Pancreas (tissue), 10 donors: ENCODE measurements around the gene NBPF1. TPM values are rescaled to one million over a fixed set of nuclear protein-coding genes. Genes with fewer than 3 reads are reported as not detected.
A peak's percentile ranks its signal among the peaks of the same experiment; 100 is the strongest.

Experiments used
- ATAC-seq, 4 donors: fragments of 200-7000 bp; cut with Tn5 transposase; one replicate each; pipeline versions ENCODE4 v1.8.0 to v1.9.1; 2020; ENCODE audit warnings: mild to moderate bottlenecking in 4 of 4, moderate library complexity in 4 of 4
- DNase-seq, 6 donors: peaks; one replicate each; pipeline ENCODE4 v3.0.0-alpha.2; 2020
- FAIRE-seq: peaks from 2 replicates; lab custom pipeline; 2012; peaks lifted over from hg19 to GRCh38; lab: Jason Lieb, UNC
- H3K27ac ChIP-seq, 4 donors: fragments of 200-600 bp; sonication (generic); 1 replicate in 3 of 4; 2 replicates in 1 of 4; pipeline versions ENCODE4 v1.5.0 to v1.8.0; 2020
- H3K27me3 ChIP-seq, 4 donors: fragments of 200-600 bp; one replicate each; pipeline ENCODE4 v1.8.0; 2021
- H3K36me3 ChIP-seq, 3 donors: fragments of 200-600 bp; sonication (generic) in 1 of 3; one replicate each; pipeline versions ENCODE4 v1.5.0 to v1.8.0; 2020 to 2021
- H3K4me1 ChIP-seq, 3 donors: fragments of 200-600 bp; one replicate each; pipeline ENCODE4 v1.8.0; 2021
- H3K4me3 ChIP-seq, 4 donors: fragments of 200-600 bp; sonication (generic) in 2 of 4; one replicate each; pipeline versions ENCODE4 v1.5.0 to v1.8.0; 2020 to 2021
- H3K9me3 ChIP-seq, 4 donors: fragments of 200-600 bp; one replicate each; pipeline ENCODE4 v1.8.0; 2021
- WGBS, 2 donors: extraction: QIAGEN DNeasy Blood & Tissue Kit; methylation state at CpG; one replicate each; pipeline ENCODE4 v1.1.7; 2013; 5-methylcytosine and 5-hydroxymethylcytosine counted together
- intact Hi-C, 3 donors: fragments of 100-400 bp; cut with DNase I; formaldehyde crosslinking; loops; one replicate each; pipeline versions ENCODE4 v1.11.1 to v1.14.2; 2022
- polyA plus RNA-seq, 2 donors: library from polyadenylated mRNA; stranded (reverse); fragments of 200-250 nt; gene quantifications; one replicate each; pipeline ENCODE4 v1.2.3, GENCODE V29; 2013
- total RNA-seq, 6 donors: library from RNA; stranded (reverse); fragmentation: NEBNext Ultra II Directional in 4 of 6; extraction: Animal tissue kit (Norgen Biotek cat#: 25700) in 4 of 6; gene quantifications; one replicate each; pipeline versions ENCODE4 v1.2.1 to v1.2.4, GENCODE V29; 2021 to 2023
- TF ChIP-seq, protein P1 (sequence below), 4 donors: fragments of 200-600 bp; sonication (generic) in 3 of 4; IDR thresholded peaks; one replicate each; pipeline versions ENCODE4 v1.5.0 to v1.8.0; 2021; ENCODE audit warnings: antibody characterized with exemption in 4 of 4
- donor health status: healthy with polysubstance abuse.
- donor health status: DM: no; HTN: no; CAD: no; lungs with moderate emphysema.
- donor health status: DM: no; HTN: no; CAD: no.
- donor health status: control.
- donor health status: control.
- donor health status: Bipolar disorder and iron deficiency.
- donor health status: DM: yes; HTN: yes; CAD: no.
- donor health status: DM: no; HTN: no; CAD: no.
- donor health status: DM: no; HTN: no; CAD: no.
- donor health status: DM: yes; HTN: yes; CAD: no.

The NBPF1 gene
- total and polyA plus RNA-seq, 8 donors = 4.0 to 32.2 (median 13.4) TPM

DNA sequence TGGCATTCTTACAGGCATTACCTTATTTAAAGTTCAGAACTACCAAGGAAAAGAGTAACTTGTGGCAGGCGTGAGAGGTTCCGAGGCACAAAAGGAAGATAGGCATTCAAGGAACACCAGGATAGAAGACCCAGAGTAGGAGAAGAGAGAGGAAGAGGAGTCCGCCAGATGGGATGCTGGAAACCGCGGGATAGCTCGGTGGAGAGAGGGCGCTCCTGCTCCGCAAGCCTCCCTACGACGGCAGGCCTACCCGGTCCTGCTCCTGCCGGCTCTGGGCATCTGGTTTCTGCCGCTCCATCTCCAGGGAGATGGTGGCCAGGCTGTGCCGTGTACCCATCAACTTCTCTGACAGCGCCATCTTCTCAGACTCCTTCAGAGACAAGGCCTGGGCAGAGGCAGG is 5.4 kb upstream of the NBPF1 start:
- TF ChIP-seq, protein P1, sequence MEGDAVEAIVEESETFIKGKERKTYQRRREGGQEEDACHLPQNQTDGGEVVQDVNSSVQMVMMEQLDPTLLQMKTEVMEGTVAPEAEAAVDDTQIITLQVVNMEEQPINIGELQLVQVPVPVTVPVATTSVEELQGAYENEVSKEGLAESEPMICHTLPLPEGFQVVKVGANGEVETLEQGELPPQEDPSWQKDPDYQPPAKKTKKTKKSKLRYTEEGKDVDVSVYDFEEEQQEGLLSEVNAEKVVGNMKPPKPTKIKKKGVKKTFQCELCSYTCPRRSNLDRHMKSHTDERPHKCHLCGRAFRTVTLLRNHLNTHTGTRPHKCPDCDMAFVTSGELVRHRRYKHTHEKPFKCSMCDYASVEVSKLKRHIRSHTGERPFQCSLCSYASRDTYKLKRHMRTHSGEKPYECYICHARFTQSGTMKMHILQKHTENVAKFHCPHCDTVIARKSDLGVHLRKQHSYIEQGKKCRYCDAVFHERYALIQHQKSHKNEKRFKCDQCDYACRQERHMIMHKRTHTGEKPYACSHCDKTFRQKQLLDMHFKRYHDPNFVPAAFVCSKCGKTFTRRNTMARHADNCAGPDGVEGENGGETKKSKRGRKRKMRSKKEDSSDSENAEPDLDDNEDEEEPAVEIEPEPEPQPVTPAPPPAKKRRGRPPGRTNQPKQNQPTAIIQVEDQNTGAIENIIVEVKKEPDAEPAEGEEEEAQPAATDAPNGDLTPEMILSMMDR (IDR thresholded peaks at IDR 0.05) = no peak

DNA sequence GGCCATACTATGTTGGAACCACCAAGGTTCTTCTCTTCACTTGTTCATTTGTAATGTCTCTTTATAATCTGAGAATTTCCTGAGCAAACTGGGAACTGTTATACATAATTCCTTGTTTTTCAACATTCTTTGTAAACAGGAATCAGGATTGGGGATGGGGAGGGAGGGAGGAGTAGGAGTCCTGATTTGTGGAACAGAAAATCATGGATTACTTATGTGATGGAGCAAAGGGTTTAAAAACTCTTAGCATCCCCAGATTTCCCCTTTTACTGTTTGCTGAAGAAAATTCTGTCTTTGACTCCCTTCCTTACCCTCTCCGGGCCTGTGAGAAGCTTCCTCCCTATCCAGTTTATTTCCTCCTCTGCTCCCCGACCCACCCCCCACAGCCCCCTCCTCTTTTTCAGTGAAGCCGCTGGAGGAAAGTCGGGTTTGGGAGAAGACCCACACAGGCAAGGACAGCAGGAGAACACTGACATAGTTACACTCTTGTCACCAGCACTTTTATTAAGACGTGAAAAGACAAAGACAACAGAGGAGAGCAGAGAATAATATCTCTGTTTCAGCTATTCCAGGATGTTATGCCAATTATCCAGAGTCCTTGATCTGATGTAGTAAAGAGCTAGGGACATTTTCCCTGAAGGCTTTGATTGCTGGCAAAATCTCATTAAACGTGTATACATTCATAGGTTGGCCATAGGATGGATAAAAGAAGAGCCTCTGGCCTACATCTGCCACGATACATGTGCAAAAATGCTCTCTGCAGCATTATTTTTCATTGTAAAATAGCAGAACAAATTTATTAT is 4.6 kb upstream of the NBPF1 start:
- intact Hi-C loops = loop anchor here in 1 of 3 donors (10.0 kb wide), 1 partner anchor 327 kb away; no protein-coding TSS in a partner anchor
- ATAC-seq (no peak), DNase-seq (peak in 2 of 6 donors; percentile 11 to 13), FAIRE-seq (no peak)
- Histone ChIP-seq H3K36me3 (no peaks in the 10 kb centered on the region), H3K4me3 (no peak overlapping the region), H3K4me1 (peaks cover 3 to 10% (median 9%) of the 10 kb centered on the region in 3 donors), H3K27ac (no peak overlapping the region), H3K9me3 (no peaks in the 10 kb centered on the region), H3K27me3 (no peaks in the 10 kb centered on the region)
- WGBS, 2 donors = 70 to 79% methylated on average over 7 of the region's 7 CpGs
- TF ChIP-seq, protein P1 (IDR thresholded peaks at IDR 0.05) = no peak

More for the DNA sequence above, 5.4 kb upstream of the NBPF1 start:
- intact Hi-C loops = loop anchor here in 1 of 3 donors (10.0 kb wide), 1 partner anchor 326 kb away; no protein-coding TSS in a partner anchor
- ATAC-seq (no peak), DNase-seq (peak in 5 of 6 donors; percentile 35 to 84 (median 47)), FAIRE-seq (no peak)
- Histone ChIP-seq H3K36me3 (no peaks in the 10 kb centered on the region), H3K4me1 (peaks cover 7 to 10% (median 9%) of the 10 kb centered on the region in 3 donors), H3K27ac (no peak overlapping the region), H3K4me3 (no peak overlapping the region), H3K9me3 (no peaks in the 10 kb centered on the region), H3K27me3 (no peaks in the 10 kb centered on the region)
- WGBS, 2 donors = 83 to 84% methylated on average over 15 of the region's 15 CpGs

DNA sequence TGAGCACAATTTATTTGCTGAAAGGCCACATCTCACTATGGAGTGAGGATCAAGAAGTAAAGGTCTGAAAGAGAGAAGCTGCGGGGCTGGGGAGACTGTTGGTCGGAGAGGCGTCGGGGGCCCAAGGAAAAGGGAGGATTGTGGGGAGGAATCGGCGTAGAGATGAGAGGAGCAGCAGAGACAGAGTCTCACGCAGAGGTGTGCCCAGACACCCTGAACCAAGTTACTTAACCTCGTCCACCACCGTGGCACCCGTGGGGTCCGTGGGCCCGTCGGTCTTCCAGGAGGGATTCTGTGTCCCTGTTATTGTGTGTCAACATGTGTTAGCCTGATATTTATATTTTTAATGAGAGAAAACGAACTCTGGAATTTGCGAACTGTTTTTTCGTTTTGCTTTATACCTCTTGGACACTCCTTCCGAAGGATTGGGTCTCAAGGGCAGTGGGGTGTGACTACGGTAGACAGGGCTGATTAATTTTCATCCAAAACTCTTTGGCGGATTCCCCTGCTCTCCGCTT is 3.8 kb upstream of the NBPF1 start:
- intact Hi-C loops = loop anchor here in 1 of 3 donors (10.0 kb wide), 1 partner anchor 328 kb away; no protein-coding TSS in a partner anchor

DNA sequence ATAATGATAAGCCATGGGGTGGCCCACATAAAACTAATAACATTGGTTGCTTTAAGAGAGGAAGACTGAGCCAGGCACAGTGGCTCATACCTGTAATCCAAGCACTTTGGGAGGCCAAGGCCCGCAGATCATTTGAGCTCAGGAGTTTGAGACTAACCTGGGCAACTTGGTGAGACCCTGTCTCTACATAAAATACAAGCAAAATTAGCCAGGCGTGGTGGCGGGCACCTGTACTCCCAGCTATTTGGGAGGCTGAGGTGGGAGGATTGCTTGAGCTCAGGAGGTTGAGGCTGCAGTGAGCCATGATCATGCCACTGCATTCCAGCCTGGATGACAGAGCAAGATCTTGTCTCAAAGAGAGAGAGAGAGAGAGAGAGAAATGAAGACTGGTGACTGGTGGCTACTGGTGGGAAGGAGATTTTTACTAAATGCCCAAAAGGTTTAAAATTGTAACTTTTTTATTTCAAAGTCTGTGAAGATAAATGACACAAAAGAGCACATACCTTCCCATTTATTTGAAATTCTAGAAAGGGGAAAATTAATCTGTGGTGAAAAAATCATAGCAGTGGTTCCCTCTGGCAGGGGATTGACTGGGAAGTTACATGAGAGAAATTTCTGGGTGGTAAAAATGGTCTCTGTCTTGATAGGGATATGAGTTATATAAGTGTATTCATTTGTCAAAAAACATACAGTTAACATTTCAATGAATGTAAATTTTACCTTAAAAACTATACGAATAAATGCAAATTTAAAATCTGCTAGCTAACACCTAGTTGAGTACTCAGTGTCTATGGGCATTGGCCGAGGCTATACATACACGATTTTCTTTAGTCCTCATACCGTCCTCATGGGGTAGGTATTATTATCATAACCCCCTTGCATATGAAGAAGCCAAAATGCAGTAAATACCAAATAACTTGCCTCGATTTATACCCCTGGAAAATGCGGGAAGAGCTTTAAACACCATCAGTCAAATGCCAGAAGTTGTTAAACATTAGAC is 2.2 kb upstream of the NBPF1 start:
- TF ChIP-seq, protein P1 (IDR thresholded peaks at IDR 0.05) = no peak
- intact Hi-C loops = loop anchor here in 1 of 3 donors (10.0 kb wide), 1 partner anchor 329 kb away; no protein-coding TSS in a partner anchor
- no peaks in the 10 kb centered on the region for H3K9me3 ChIP-seq
- no peak overlapping the region for H3K4me3 ChIP-seq
- H3K4me1 ChIP-seq = peaks cover 9 to 19% (median 18%) of the 10 kb centered on the region in 3 donors
- DNase-seq (peak in 4 of 6 donors; percentile 11 to 58 (median 30)), FAIRE-seq (no peak), ATAC-seq (no peak)
- H3K27ac ChIP-seq = no peak overlapping the region
- no peaks in the 10 kb centered on the region for H3K27me3 ChIP-seq
- 72 to 75% methylated on average over 9 of the region's 9 CpGs for WGBS, 2 donors
- H3K36me3 ChIP-seq = no peaks in the 10 kb centered on the region

More for the DNA sequence above, 3.8 kb upstream of the NBPF1 start:
- WGBS, 2 donors = 87 to 88% methylated on average over 20 of the region's 20 CpGs
- TF ChIP-seq, protein P1 (IDR thresholded peaks at IDR 0.05) = no peak
- Histone ChIP-seq H3K27ac (no peak overlapping the region), H3K36me3 (no peaks in the 10 kb centered on the region), H3K9me3 (no peaks in the 10 kb centered on the region), H3K27me3 (no peaks in the 10 kb centered on the region), H3K4me3 (no peak overlapping the region), H3K4me1 (peaks cover 6 to 13% (median 13%) of the 10 kb centered on the region in 3 donors)
- ATAC-seq = no peak
- no peak for FAIRE-seq
- DNase-seq = peak in 5 of 6 donors; percentile 30 to 67 (median 34)
